CD4-positive, alpha-beta T cell treated with Interleukin-15 for 1 hour (primary cell): ENCODE data around the gene ARL8B.

Experiments
- DNase-seq: peaks from one replicate; pipeline ENCODE4 v3.0.0-alpha.2; 2020

Gene ARL8B

DNA sequence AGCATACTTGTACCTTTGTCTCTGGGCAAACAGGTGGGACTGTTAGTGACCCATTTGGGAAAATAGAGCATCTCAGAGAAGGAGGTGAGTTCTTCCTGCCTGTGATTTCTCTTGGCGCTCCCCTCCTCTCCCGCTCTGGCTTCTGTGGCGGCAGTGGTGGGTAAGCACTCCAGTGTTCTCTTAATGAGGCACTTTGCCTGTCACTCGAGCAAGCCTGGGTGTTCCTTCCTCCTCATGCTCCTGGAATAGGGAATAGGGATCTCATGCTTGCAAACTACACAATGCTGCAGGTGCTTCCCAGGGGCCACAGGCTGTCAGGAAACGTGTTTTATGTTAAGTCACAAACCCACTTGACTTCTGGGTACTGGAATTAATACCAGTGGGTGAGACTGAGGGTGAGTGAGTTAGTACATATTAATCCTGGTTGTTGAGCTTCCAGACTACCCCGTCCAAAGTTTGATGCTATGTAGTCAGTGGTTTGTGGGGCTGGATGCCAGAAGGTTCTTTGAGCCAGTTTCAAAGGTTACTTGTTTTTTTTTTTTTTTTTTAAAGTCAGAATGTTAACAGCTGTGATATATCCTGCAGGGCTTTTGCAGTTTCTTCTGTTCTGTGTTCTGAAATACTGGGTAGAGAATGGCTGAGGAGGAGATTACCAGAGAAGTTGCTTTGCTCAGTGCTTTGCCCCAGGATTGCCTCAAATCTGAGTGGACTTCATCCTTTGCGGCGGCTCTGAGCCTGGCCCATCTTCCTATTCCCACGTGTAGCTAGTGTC, 95.9 kb downstream of the ARL8B start:
- no peak for DNase-seq

DNA sequence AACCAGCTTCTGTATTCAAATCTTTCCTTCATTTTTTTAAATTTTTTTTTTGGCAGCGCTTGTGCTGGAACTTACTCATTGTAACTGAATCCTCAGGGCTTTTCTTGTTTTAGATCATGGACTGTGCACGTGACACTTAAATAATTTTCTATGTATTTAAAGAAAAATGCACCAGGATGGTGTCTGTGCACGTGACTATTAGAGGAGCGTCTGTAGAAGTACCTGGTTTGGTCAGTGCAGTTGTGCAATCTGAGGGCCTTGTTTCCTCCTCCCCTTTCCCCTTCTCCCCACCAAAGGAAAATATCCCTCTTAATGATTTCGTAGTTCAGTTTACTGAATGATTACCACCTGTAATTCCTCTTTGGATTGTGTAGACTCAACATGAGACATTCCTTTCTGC, 96.7 kb downstream of the ARL8B start:
- no peak for DNase-seq

DNA sequence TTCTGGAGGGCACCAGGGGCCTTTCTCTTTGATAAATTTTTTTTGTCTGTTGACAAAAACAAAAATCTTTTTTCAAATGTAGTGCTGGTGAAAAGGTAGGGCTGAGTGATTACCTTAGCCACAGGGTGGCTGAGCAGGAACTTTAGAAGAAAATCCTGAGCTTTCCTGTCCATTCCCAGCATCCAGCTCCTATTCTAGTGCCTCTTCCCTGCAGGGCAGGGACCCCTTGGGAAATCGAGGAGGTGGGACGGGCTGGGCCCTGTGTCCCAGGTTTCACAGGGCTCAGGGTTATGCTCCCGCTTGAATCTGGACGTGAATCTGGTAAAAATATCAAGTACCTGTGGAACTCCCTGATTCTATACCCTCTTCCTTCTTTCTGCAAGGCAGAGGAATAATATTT, 97.1 kb downstream of the ARL8B start:
- no peak for DNase-seq

DNA sequence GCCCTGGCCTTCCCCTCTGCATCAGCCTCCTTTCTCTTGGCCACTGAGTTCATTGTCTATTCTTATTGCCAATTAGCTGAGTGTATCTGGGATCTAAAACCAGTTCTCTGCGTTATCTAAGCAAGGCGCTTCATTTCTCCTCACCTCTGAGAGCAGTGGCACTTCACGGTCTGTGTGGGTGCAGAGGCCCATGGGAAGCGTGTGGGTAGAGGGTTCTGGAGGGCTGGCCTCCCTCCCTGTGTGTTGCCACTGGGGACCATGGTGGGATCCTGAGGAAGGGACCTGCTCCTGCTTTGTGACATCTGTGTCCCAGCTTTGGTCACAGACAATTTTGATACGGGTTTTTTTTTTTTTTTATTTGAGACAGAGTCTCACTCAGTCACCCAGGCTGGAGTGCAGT, 98.1 kb downstream of the ARL8B start:
- DNase-seq: no peak

DNA sequence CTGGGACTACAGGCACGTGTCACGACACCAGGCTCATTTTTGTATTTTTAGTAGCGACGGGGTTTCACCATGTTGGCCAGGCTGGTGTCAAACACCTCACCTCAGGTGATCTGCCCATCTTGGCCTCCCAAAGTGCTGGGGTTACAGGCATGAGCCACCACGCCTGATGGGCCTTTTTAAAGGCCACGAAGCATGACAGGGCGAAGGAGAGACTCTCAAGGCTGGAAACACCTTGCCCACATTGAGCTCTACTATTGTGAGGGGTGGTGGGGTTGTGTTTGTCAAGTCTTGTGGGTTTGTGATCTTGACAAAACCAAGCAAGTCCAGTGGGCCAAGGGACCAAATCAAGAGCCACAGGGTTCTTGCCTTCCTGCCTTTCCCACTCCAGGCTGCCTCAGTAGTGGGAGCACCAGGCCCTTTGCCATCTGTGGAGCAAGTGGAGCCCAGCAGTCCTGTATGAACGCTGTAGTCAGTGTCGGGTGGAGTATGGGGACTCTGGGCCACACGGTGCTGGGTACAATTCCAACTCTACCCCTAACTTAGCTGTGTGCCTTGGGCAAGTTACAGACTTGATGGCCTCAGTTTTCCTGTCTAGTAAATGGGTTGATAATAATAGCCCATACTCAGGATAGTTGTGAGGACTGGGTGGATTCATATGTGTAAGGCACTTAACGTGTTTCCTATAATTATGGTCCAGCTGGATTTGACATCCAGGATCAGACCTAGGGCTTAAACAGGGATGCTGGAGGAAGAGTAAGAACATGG, 98.8 kb downstream of the ARL8B start:
- DNase-seq: no peak

DNA sequence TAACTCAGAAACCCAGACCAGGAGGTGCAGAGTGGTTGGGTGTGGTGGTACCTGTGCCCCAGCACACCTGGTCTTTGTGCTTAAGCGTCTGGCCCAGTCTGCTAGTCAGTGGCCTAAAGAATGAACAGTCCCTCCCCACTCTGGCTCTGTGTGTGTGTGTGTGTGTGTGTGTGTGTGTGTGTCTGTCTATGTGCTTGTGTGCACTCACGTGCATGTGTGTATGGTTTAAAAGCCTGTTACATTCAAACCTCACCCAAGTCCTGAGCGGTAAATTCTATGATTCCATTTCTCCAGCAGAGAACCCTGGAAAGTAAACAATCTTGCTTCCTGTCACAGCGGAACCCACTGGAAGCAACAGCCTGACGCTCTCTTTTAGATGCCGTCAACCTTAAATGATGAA, 99.6 kb downstream of the ARL8B start:
- DNase-seq: no peak

DNA sequence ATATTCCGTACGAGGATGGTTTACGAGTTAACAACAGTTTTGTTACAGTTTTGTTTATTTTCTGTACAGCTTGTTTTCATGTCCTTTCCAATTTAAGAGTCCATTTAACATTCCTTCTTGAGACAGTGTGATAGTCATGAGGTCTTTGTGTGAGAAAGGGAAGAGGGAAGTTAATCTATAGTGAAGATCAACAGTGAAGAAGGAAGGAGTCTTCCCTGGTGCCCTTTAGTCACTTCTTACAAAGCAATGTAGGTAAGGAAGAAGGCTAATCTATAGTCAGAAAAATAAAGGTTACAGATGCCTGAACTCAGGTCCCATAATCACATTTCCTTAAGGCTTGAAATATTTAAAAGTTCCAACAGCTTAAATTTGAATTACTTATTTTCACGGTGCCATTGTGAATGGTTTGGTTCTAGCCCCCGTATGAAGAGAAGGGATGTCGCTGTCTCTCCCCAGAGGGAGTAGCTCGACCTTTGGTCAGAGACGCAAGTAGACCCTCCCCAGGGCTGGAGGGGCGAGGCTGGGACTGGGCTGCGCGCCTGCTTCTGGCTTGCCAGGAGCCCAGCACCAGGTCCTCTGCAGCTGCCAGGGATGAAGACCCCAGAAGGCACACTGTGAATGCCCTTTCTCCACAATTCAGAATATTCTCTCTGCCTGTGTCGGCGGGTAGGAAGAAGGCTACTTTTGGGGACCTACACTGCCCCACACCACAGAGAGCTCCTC, 100.4 kb downstream of the ARL8B start:
- no peak for DNase-seq

DNA sequence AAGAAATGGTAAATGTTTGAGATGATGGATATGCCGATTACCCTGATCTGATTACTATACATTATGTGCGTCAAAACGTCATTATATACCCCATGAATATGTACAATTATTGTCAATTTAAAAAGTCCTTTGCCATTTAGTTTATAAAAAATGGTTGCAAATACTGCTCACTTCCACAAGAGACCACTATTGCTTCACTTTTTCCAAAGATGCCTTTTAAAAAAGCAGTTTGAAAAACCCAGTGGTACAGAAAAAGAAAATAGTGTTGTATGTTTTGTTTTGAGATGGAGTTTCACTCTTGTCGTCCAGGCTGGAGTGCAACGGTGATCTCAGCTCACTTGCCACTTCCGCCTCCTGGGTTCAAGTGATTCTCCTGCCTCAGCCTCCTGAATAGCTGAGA, 104.7 kb downstream of the ARL8B start:
- DNase-seq: no peak

DNA sequence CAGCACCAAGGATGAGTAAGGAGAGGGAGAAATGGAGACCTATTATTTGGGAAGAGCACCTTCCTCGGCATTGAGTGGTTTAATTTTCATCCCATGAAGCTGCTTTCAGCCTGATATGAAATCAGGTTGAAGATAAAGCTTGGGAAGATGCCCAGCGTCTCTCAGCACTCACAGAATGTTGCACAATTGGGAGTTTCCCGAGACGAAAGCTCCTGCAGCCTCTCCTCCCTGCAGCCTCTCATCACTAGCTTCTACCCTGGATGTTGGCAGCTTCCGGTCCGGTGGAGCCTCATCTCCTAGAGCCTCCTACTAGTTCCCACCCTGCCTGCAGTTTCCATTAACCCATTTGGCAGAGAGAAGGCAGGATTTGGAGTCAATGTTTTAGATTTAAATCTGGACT, 105.7 kb downstream of the ARL8B start:
- DNase-seq: no peak

DNA sequence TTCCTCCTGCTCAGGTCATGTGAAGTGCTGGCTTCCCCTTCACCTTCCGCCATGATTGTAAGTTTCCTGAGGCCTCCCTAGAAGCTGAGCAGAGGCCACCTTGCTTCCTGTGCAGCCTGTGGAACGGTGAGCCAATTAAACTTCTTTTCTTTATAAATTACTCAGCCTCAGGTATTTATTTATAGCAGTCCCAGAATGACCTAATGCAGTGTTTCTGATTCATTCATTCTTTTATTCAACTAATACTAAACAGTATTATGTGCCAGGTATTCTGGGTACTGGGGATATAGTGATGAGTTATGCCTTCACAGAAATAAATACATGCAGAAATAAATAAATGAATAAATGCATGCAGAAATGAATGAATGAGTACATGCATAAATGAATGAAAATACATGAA, 107.3 kb downstream of the ARL8B start:
- DNase-seq: no peak
